GM18951 (cell line): ENCODE measurements around the gene GHR.

Experiments
- POLR2A ChIP-seq: IDR thresholded peaks from 4 replicates; pipeline ENCODE4 v1.6.1; 2011; ENCODE audit warnings: mild to moderate bottlenecking; ENCODE audit not compliant: insufficient read length, insufficient read depth; ENCODE audit errors: extremely low read depth
- in situ Hi-C: fragments of 300-500 bp; cut with MboI; formaldehyde crosslinking; loops from one replicate; pipeline ENCODE4 v1.12.0; 2022; ENCODE audit warnings: low sequenced_read_pairs, mixed read lengths, inconsistent platforms; ENCODE audit not compliant: unreplicated experiment

Gene GHR

GRCh38 chr5:42579320-42579719 is 156.1 kb downstream of the GHR start:
- TF ChIP-seq POLR2A: no peak
- in situ Hi-C loops: no loop called here

DNA sequence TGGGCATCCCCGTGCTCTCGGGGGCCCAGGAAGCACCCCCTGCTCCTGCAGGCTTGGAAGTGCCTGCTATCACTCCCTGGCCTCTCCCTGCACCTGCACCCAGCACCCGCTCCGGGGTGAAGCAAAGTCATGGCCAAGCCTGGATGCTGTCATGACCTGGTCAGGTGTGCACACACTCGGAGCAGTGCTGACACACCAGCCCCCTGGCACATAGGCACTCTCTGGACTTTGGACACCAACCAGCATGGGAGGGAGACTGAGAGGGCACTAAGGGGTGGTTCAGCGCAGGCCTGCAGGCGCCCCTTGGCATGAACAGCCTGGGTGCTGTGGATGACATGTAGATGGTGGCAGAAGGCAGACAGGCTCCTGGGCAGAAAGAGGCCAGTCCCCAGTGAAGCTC is 158.6 kb downstream of the GHR start:
- TF ChIP-seq POLR2A: no peak
- in situ Hi-C loops: no loop called here

- no peak for TF ChIP-seq POLR2A
Measured at GRCh38 chr5:42582723-42583122, 159.5 kb downstream of the GHR start.

DNA sequence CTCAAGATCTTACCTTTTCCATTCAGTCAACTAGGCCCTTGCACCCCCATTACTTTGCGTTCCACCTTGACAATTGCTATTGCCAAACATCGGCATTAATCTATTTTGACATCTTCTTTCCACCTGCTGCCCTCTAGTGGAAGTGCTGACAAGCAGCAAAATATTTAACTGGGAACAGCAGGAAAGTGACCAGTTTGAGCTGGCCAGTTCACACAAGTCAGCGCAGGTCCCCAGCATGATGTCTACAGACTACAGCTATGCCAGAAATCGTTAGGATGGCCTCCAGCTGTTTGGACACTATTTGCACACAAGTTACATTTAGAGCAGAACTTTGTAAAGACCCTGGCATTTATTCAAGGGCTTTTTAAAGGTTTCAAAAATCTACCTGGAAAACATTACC is 160.1 kb downstream of the GHR start:
- in situ Hi-C loops: no loop called here
- TF ChIP-seq POLR2A: no peak

More at GRCh38 chr5:42582723-42583122, 159.5 kb downstream of the GHR start:
- in situ Hi-C loops: no loop called here

DNA sequence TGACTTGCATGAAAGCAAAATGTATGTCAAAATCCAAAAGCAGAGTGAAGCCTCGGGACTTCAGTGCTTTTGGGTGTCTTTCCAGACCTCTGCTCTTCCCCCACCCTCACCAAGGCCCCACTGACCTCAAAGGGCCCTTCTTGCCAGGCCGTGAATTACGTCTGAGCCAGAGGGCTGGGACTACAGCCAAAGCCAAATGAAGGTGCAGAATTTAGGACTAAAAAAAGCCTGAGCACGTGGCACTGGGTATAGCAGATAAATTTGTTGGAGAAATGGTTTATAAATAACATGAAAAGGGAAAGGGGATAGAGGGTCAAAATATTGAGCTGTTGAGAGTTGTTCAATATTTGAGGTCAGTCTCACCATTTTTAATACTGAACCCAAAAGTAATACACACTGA is 163.4 kb downstream of the GHR start:
- in situ Hi-C loops: no loop called here
- TF ChIP-seq POLR2A: no peak

GRCh38 chr5:42587096-42587723 is 164.0 kb downstream of the GHR start:
- in situ Hi-C loops: no loop called here
- TF ChIP-seq POLR2A: no peak

DNA sequence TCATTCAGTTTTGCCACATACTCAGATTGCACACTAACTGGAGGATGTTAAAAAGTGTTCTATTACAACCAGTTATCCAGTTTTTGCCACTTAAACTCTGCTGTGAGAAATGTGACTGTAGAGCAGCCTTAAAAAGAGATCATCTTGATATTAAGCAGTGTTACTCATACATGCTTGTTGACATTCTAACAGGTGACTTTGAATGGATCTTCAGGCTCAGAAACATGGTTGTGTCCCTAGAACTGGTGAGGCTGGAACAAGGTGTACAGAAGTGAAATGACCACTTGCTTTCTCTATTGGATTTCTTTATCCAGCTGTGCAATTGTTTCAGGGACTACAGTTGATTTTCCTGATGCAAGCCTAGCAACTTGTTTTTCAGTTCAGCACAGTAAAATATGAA is 167.3 kb downstream of the GHR start:
- in situ Hi-C loops: no loop called here

DNA sequence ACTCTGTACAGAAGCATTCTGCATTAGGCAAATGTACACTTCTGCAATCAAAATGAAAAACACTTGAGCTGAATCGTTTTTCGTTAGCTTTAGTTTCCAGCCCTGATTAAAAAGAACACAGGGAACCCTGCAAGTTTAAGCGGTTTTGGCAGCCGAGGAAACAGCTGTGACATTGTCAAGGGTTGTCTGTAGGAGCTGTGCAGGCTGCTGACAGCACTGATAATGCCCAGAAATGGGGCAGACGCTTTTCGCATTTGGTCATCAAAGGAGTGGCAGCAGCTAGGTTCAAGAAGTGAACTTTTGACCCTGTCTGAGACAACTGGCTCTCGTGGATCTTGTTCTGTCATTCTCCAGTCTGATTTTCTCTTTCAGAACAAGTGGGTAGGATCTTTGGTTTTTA is 167.8 kb downstream of the GHR start:
- no peak for TF ChIP-seq POLR2A
- in situ Hi-C loops: no loop called here

More for the DNA sequence above, 167.3 kb downstream of the GHR start:
- TF ChIP-seq POLR2A: no peak

GRCh38 chr5:42592401-42593140 is 169.3 kb downstream of the GHR start:
- no peak for TF ChIP-seq POLR2A
- in situ Hi-C loops: no loop called here

- no peak for TF ChIP-seq POLR2A
- in situ Hi-C loops: no loop called here
Measured at GRCh38 chr5:42593591-42593990, 170.4 kb downstream of the GHR start.

- TF ChIP-seq POLR2A: no peak
- in situ Hi-C loops: no loop called here
Measured at GRCh38 chr5:42595597-42595996, 172.4 kb downstream of the GHR start.

GRCh38 chr5:42596817-42597216 is 173.6 kb downstream of the GHR start:
- TF ChIP-seq POLR2A: no peak
- in situ Hi-C loops: no loop called here

DNA sequence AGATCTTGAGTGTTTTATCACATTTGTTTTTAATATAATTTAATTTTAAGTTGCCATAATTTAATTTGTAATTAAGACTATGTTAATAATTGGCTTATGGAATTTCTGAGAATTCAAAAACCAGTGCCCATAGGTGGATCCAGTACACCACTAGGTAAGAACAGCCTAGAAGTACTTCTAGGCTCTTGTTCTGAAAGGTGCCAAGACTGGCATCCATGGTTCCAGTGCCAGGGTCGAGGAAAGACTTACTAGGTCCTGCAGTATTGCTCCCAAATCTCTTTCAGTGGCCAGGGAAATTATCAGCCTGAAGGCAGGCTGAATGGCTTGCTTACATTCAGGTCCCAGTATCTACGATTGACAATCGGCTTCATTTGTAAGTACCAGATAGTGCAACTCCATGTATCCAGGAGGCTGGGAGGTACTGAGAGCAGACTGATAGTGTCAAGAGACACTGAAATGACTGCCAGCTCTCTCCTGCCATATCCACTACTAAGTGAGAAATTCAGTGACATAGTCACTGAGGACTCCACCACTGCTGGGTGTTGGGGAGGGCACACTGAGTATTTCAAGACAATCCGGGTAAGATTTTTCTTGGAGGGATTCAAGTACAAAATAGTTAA is 174.2 kb downstream of the GHR start:
- in situ Hi-C loops: no loop called here
- no peak for TF ChIP-seq POLR2A

DNA sequence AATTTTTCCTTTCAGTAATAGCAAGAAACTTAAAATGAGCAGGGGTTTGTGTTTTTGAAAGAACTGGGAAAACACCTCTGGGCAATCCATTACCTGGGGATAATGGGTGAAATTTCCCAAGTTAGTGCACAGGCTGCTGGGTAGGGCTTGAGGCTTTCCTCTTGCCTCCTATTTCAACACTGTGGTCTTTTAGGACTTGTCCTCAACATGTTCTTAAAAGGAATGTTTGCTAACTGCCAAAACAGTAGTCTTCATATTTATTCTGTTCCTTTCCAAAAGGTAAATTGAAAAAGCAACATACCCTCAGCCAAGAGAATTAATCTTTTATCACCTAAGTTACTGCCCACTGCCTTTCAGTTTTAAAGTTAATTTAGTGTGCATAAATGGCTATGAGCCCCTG is 175.1 kb downstream of the GHR start:
- in situ Hi-C loops: no loop called here
- no peak for TF ChIP-seq POLR2A

- in situ Hi-C loops: no loop called here
Measured at GRCh38 chr5:42599106-42599505, 175.9 kb downstream of the GHR start.

More at GRCh38 chr5:42599106-42599505, 175.9 kb downstream of the GHR start:
- TF ChIP-seq POLR2A: no peak
